Liver (tissue), 9 donors: ENCODE measurements around the gene MSH5. TPM values are rescaled to one million over a fixed set of nuclear protein-coding genes. Genes with fewer than 3 reads are reported as not detected.

Experiments used
- DNase-seq: peaks from one replicate; pipeline ENCODE4 v3.0.0-alpha.2; 2017; ENCODE audit warnings: low spot score
- H3K27ac ChIP-seq, 2 donors: one replicate each; pipeline ENCODE4 v1.7.0; 2013; ENCODE audit warnings: inconsistent platforms in 2 of 2, low read length in 2 of 2, control low read depth in 1 of 2, low read depth in 1 of 2, mild to moderate bottlenecking in 1 of 2
- H3K27me3 ChIP-seq, 4 donors: one replicate each; pipeline versions ENCODE4 v1.6.1 to v1.7.0; 2013; ENCODE audit warnings: low read length in 3 of 4, inconsistent platforms in 1 of 4, mild to moderate bottlenecking in 1 of 4, moderate library complexity in 1 of 4; ENCODE audit not compliant: control insufficient read depth in 4 of 4, insufficient read depth in 4 of 4
- H3K36me3 ChIP-seq, 4 donors: one replicate each; pipeline versions ENCODE4 v1.6.1 to v1.7.0; 2013; ENCODE audit warnings: low read length in 3 of 4, mild to moderate bottlenecking in 3 of 4, low read depth in 1 of 4, moderate library complexity in 1 of 4; ENCODE audit not compliant: control insufficient read depth in 4 of 4, insufficient read depth in 3 of 4
- H3K4me1 ChIP-seq, 4 donors: one replicate each; pipeline versions ENCODE4 v1.6.1 to v1.7.0; 2013; ENCODE audit warnings: low read length in 3 of 4, mild to moderate bottlenecking in 3 of 4, moderate library complexity in 1 of 4; ENCODE audit not compliant: control insufficient read depth in 4 of 4, insufficient read depth in 4 of 4
- H3K4me3 ChIP-seq, 3 donors: one replicate each; pipeline versions ENCODE4 v1.6.1 to v1.7.0; 2013; ENCODE audit warnings: low read length in 3 of 3, control low read depth in 1 of 3, low read depth in 1 of 3, mild to moderate bottlenecking in 1 of 3
- H3K9ac ChIP-seq, 2 donors: one replicate each; pipeline ENCODE4 v1.7.0; 2013; ENCODE audit warnings: low read length in 2 of 2, mild to moderate bottlenecking in 2 of 2, moderate library complexity in 2 of 2, control low read depth in 1 of 2, low read depth in 1 of 2
- H3K9me3 ChIP-seq, 4 donors: one replicate each; pipeline versions ENCODE4 v1.6.1 to v1.7.0; 2013; ENCODE audit warnings: low read length in 3 of 4; ENCODE audit not compliant: control insufficient read depth in 4 of 4
- ATF3 ChIP-seq: IDR thresholded peaks from 2 replicates; pipeline ENCODE4 v1.6.1; 2016; ENCODE audit warnings: antibody characterized with exemption
- CTCF ChIP-seq: fragments of 150-350 bp; IDR thresholded peaks from 2 replicates; pipeline ENCODE4 v1.5.1; 2017; ENCODE audit warnings: improper control_type of control experiment, low read depth, low read length; ENCODE audit not compliant: missing input control
- EGR1 ChIP-seq, 2 donors: IDR thresholded peaks; 2 replicates each; pipeline ENCODE4 v1.6.1; 2016 to 2018; ENCODE audit warnings: antibody characterized with exemption in 2 of 2, low read depth in 2 of 2
- FOXA1 ChIP-seq: IDR thresholded peaks from 2 replicates; pipeline ENCODE4 v1.6.1; 2016; ENCODE audit warnings: antibody characterized with exemption
- FOXA2 ChIP-seq: IDR thresholded peaks from 2 replicates; pipeline ENCODE4 v1.6.1; 2016; ENCODE audit warnings: antibody characterized with exemption
- GABPA ChIP-seq, 2 donors: IDR thresholded peaks in 1 of 2; conservative IDR thresholded peaks in 1 of 2; 2 replicates each; pipeline ENCODE4 v1.6.1; 2016; ENCODE audit warnings: antibody characterized with exemption in 2 of 2, mild to moderate bottlenecking in 1 of 2, moderate library complexity in 1 of 2
- HNF4A ChIP-seq, 2 donors: conservative IDR thresholded peaks; 2 replicates each; pipeline ENCODE4 v1.6.1; 2016; ENCODE audit warnings: antibody characterized with exemption in 2 of 2, mild to moderate bottlenecking in 2 of 2
- HNF4G ChIP-seq: IDR thresholded peaks from 2 replicates; pipeline ENCODE4 v1.6.1; 2016; ENCODE audit warnings: antibody characterized with exemption
- JUND ChIP-seq, 2 donors: IDR thresholded peaks; 2 replicates each; pipeline ENCODE4 v1.6.1; 2016; ENCODE audit warnings: antibody characterized with exemption in 2 of 2
- MAX ChIP-seq: IDR thresholded peaks from 2 replicates; pipeline ENCODE4 v1.6.1; 2016; ENCODE audit warnings: antibody characterized with exemption
- NR2F2 ChIP-seq: IDR thresholded peaks from 2 replicates; pipeline ENCODE4 v1.6.1; 2016; ENCODE audit warnings: antibody characterized with exemption
- RAD21 ChIP-seq, 2 donors: IDR thresholded peaks; 2 replicates each; pipeline ENCODE4 v1.6.1; 2016; ENCODE audit warnings: antibody characterized with exemption in 2 of 2, mild to moderate bottlenecking in 2 of 2
- REST ChIP-seq: IDR thresholded peaks from 2 replicates; pipeline ENCODE4 v1.6.1; 2016; ENCODE audit warnings: antibody characterized with exemption, mild to moderate bottlenecking
- RXRA ChIP-seq, 2 donors: IDR thresholded peaks; 2 replicates each; pipeline ENCODE4 v1.6.1; 2017 to 2018; ENCODE audit warnings: antibody characterized with exemption in 2 of 2, mild to moderate bottlenecking in 1 of 2
- SP1 ChIP-seq: IDR thresholded peaks from 2 replicates; pipeline ENCODE4 v1.6.1; 2018; ENCODE audit warnings: antibody characterized with exemption, mild to moderate bottlenecking
- TAF1 ChIP-seq: conservative IDR thresholded peaks from 2 replicates; pipeline ENCODE4 v1.6.1; 2016; ENCODE audit warnings: antibody characterized with exemption, mild to moderate bottlenecking
- YY1 ChIP-seq: IDR thresholded peaks from 2 replicates; pipeline ENCODE4 v1.6.1; 2016; ENCODE audit warnings: antibody characterized with exemption, mild to moderate bottlenecking
- ZBTB33 ChIP-seq: IDR thresholded peaks from 2 replicates; pipeline ENCODE4 v1.6.1; 2016; ENCODE audit warnings: antibody characterized with exemption
- whole genome bisulfite sequencing: extraction: QIAGEN DNeasy Blood & Tissue Kit; methylation state at CpG from one replicate; pipeline ENCODE4 v1.1.7; 2013; 5-methylcytosine and 5-hydroxymethylcytosine counted together
- polyA plus RNA-seq, 2 donors: library from polyadenylated mRNA; stranded (reverse) in 1 of 2; unstranded in 1 of 2; fragments of 200-250 nt in 1 of 2; fragments of >200 nt in 1 of 2; fragmentation: Nextera tagmentation in 1 of 2; extraction: Ambion mirVana in 1 of 2; gene quantifications; one replicate each; pipeline versions ENCODE4 v1.2.1 to v1.2.3, GENCODE V29; 2013 to 2015
- total RNA-seq, 2 donors: library from RNA; depleted of rRNA; stranded (reverse); fragments of >200 nt; gene quantifications; one replicate each; pipeline ENCODE4 v1.2.3, GENCODE V29; 2014
- donor health status: healthy.
- donor health status: healthy.
- donor health status: healthy.
- donor health status: healthy.
- donor health status: healthy.

The MSH5 gene
- total and polyA plus RNA-seq, 4 donors: 1.2 to 6.4 (median 4.0) TPM

GRCh38 chr6:31723980-31724691 is 15.7 kb upstream of the MSH5 start:
- no peak for DNase-seq
- no peak overlapping the region for H3K4me3 ChIP-seq
- no peak for TF ChIP-seq RXRA (IDR thresholded peaks at IDR 0.05)
- no peak for TF ChIP-seq MAX
- TF ChIP-seq RAD21 (IDR thresholded peaks at IDR 0.05): no peak
- no peak for TF ChIP-seq ATF3
- TF ChIP-seq TAF1: no peak
- TF ChIP-seq HNF4A (conservative IDR thresholded peaks at IDR 0.05): no peak
- no peak for TF ChIP-seq ZBTB33
- TF ChIP-seq HNF4G: no peak
- no peak for TF ChIP-seq SP1
- no peak for TF ChIP-seq JUND (IDR thresholded peaks at IDR 0.05)
- TF ChIP-seq FOXA1: no peak
- TF ChIP-seq REST: no peak
- TF ChIP-seq CTCF: no peak
- TF ChIP-seq FOXA2: no peak
- no peak for TF ChIP-seq NR2F2
- no peak for TF ChIP-seq EGR1 (IDR thresholded peaks at IDR 0.05; ENCODE audit: low read depth in 2 of 2)
- no peak for TF ChIP-seq YY1
- TF ChIP-seq GABPA (IDR thresholded peaks at IDR 0.05 in 1 of 2, conservative IDR thresholded peaks at IDR 0.05 in 1 of 2): no peak
- H3K9ac ChIP-seq: no peak overlapping the region
- H3K4me1 ChIP-seq: peaks cover 3 to 13% (median 6%) of the 10 kb centered on the region in 4 donors
- no peaks in the 10 kb centered on the region for H3K9me3 ChIP-seq
- no peaks in the 10 kb centered on the region for H3K27me3 ChIP-seq
- peaks cover 0 to 8% (median 2%) of the 10 kb centered on the region in 4 donors for H3K36me3 ChIP-seq
- H3K27ac ChIP-seq: no peak overlapping the region
- WGBS: 94% methylated on average over 25 of the region's 25 CpGs
